Stimulated activated CD4-positive, alpha-beta T cell treated with anti-CD3 and anti-CD28 coated beads, TNF-alpha, amount 100 ng/mL, for 1 hour (primary cell): ENCODE data around the gene VEGFB.

ENCODE experiments used
- DNase-seq, 3 donors: peaks; one replicate each; pipeline ENCODE4 v3.0.0-alpha.2; 2020; ENCODE audit warnings: low read depth in 3 of 3, low spot score in 1 of 3

Gene VEGFB

DNA sequence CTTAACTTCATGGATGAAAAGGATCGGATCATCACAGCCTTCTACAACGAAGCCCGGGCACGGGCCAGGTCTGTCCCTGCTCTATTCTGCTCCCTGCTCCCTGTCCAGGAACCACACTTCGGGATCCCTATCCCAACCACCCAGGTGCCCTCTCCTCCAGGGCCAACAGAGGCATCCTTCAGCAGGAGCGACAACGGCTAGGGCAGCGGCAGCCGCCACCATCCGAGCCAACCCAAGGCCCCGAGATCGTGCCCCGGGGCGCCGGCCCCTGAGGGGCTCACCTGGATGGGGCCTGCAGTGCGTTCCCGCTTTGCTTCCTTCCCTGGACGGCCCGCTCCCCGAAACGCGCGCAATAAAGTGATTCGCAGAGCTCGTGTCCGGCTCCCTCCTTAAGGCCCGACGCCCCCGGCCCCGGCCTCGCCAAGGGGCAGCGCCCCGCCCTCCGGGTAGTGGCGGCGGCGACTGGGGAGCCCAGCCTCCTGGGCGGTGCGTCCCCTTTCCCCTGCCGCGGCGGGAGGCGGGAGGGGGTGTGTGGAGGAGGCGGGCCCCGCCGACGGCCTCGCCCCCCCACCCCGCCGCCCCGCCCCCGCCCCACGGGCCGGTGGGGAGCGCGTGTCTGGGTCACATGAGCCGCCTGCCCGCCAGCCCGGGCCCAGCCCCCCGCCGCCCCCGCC, at the start of gene VEGFB:
VEGFB (plus strand) TSS at position 672 of the 674 bp plus-strand sequence. CDS start 250 bp downstream, outside the sequence.
- peak in 2 of 3 donors; percentile 57 to 63 for DNase-seq

GRCh38 chr11:64185175-64185692, 49.1 kb upstream of the VEGFB start:
- DNase-seq, result no peak

- peak; percentile 91 to 99 (median 98) for DNase-seq
Measured at GRCh38 chr11:64185693-64186491, 48.5 kb upstream of the VEGFB start, which contains the start of gene STIP1. Gene STIP1, plus strand, starts transcription at chr11:64186171. Its CDS starts 91 bp downstream, at chr11:64186262.

DNA sequence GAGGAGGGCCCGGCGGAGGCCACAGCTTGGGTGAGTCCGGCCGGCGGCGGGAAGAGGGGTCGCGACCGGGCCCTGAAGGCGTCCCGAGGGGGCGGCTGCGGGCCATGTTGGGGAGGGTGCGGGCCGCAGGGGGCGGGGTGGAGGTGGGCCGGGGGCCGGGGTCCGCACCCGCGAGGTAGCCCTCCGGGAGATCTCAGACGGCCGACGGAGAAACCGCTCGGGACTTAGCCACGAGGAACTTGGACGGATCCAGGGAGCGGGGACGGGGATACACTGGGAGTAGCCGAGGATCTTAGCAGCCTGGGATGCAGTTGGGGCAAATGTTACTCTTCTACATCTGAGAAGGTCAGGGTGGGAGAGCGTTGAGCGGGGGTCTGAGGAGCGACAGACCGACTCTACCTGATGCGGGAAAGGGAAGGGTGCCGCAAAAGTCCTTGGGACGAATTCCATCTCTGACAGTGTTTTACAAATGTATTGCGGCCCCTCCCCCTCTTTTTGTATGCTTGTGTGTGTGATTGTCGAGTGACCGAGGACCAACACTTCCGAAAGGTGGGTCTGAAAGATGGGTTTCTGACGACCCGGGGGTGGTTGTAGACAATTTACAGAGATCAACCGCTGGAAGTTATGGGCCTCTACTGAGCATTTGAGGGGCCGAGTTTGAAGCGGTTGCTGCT, 47.8 kb upstream of the VEGFB start:
- DNase-seq, result no peak

- no peak for DNase-seq
Measured at GRCh38 chr11:64192434-64192833, 42.0 kb upstream of the VEGFB start.

GRCh38 chr11:64196626-64197025, 37.8 kb upstream of the VEGFB start:
- no peak for DNase-seq

DNA sequence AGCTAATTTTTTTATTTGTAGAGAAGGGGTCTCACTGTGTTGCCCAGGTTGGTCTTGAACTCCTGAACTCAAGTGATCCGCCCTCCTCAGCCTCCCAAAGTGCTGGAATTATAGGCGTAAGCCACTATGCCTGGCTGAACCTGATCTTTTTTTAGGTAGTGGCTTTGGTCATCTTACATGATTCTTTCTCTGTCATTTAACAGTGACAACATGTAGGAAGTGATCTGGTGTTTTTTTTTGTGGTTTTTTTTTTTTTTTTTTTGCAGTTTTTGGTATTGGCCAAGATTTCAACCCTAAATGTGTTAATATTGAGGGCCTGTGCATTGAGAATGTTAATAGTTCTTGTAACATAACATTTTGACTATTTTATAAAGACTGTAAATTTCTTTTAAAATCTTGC, 35.9 kb upstream of the VEGFB start:
- DNase-seq, result no peak

DNA sequence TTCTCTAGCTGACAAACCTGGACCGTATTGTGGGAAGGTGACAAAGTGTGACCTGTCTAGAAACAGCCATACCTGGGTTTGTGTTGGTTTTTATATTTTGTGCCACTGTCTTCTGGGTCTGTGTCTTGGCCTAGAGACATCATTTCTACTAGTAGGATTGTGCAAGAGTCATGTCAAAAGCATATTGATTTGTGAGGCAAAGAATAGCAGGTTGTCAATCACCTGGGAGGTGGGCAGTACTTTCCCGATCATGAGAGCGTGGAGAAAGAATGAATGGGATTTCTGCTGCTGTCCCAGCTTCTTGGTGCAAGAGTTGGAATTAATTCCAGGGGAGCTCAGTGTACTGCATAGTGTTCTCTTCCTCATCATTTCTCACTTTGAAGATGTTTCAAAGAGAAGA, 32.8 kb upstream of the VEGFB start:
- DNase-seq, result no peak

- DNase-seq, result no peak
Measured at GRCh38 chr11:64202992-64203391, 31.4 kb upstream of the VEGFB start.

GRCh38 chr11:64203421-64204079, 30.8 kb upstream of the VEGFB start:
- no peak for DNase-seq

GRCh38 chr11:64204080-64204440, 30.3 kb upstream of the VEGFB start:
- no peak for DNase-seq

- peak; percentile 60 to 74 (median 73) for DNase-seq
Measured at GRCh38 chr11:64204464-64204989, 29.9 kb upstream of the VEGFB start.

DNA sequence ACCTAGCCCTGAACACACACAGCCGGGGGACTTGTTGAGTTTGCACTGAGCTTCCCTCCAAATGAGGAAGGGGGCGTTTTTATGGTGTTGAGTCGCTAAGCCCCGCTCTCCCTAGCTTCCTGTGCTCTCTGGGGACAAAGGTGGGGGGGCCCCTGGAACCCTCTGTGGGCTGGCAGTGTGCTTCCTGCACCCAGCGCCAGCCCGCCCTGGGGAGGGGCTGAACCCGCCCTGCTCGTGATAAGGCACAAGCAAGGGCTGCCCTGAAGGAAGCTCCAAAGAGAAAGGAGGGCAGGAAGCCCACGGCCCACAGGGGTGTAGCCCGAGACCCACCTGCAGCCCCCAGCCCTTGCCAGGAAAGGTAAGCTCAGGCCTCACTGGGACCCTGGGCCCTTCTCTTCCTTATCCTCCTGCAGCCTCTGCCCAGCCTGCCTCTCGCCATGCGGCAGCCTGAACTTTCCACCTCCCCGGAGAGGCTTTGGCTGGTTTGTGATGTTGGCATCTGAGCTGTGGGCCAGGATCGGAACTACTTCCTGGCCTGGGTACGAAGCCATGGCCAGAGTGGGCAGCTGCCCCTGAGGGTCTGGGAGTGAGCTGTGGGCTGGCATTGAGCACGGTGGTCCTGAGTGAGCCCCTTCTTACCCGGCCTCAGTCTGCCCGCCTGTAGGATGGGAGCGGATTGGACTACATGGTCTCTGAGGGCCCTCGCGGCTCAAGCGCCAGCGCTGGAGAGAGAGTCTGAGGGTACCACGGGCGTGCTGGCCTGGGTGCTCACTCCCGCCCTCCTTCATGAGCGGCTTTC, 27.7 kb upstream of the VEGFB start, which contains the start of gene FERMT3:
FERMT3 (plus strand) TSS at position 265 of the 799 bp plus-strand sequence. CDS start 644 bp downstream, outside the sequence.
- peak in 2 of 3 donors; percentile 41 to 61 for DNase-seq

DNA sequence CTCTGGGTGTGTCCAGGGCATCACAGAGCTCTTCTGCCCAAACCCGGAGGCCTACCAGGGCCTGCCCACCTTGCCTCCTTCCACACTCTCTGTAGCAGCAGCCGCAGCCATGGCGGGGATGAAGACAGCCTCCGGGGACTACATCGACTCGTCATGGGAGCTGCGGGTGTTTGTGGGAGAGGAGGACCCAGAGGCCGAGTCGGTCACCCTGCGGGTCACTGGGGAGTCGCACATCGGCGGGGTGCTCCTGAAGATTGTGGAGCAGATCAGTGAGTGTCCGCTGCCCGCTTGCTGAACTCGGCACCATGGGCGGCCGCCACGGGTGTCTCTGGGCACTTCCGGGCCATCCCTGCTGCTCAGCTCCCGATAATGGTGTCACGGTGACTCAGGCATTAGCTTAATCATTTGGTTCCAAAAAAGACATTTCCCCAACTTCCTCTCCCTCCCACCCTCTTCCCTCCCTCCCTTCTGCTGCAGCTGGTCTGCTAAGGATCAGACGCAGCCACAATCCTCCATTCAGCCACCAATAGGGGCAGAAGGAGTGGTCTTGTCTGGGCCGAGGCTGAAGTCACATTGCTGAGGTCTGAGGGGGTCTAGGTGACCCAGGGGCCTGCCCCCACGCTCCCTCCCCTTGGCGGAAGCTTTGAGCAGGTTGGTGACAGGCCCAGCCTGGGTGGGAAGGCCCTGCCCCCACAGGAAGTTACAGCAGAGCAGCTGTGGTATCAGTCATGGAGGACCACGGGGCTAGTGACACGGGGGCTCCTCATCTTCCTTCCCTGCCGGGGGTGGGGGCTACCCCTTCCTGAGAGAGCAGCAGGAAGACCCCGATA, 26.9 kb upstream of the VEGFB start:
- peak in 2 of 3 donors; percentile 56 to 59 for DNase-seq

GRCh38 chr11:64208086-64208795, 26.1 kb upstream of the VEGFB start:
- no peak for DNase-seq

DNA sequence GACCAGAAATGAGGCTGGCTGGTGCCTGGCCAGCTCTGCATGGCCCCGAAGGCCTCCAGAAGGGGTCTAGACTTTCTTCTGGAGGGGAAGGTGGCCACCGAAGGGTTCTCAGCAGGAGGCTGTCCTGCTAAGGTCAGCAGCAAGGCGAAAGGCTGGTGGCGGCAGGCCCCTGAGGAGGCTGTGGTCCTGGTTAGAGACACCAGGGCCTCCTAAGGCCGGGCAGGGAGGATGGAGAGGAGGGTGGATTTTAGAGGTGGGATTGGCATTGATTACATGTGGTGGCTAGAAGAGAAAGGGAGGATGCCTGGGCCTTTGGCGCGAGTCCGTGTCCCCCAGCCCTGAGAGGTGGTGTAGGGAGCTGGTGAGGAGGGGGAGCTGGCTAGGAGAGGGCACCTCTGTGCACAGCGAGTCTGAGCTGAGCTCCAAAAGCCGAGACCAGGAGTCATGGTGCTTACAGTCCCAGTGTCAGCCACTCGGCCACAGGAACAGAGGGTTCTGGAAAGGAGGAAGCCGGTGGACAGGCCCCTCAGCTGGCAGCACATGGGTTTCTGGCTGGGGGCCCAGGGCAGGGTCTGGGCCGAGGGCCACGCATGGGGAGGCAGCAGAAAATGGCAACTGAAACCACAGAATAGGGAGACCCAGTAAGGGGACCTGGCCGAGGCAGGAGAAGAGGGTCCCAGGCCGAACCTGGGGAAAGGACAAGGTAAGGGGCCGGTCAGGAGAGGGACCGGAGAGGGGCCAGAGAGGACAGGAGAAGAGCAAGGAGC, 25.4 kb upstream of the VEGFB start:
- DNase-seq, result no peak

GRCh38 chr11:64209563-64209843, 24.9 kb upstream of the VEGFB start:
- no peak for DNase-seq
